ENCODE results near the gene AHCYL1.

GRCh38 chr1:109989506-109990301 is 5.1 kb downstream of the AHCYL1 start:
- TF ChIP-seq CTCF (IDR thresholded peaks at IDR 0.05) (no peak), POLR2AphosphoS5 (IDR thresholded peaks at IDR 0.05) (no peak)
